GM19043 (cell line): ENCODE measurements around the gene ZNF710.

Source experiments
- ATAC-seq: cut with Tn5 transposase; IDR thresholded peaks from one replicate; pipeline ENCODE4 v1.9.1; 2021; ENCODE audit warnings: low read depth; ENCODE audit not compliant: unreplicated experiment

ZNF710 gene

DNA sequence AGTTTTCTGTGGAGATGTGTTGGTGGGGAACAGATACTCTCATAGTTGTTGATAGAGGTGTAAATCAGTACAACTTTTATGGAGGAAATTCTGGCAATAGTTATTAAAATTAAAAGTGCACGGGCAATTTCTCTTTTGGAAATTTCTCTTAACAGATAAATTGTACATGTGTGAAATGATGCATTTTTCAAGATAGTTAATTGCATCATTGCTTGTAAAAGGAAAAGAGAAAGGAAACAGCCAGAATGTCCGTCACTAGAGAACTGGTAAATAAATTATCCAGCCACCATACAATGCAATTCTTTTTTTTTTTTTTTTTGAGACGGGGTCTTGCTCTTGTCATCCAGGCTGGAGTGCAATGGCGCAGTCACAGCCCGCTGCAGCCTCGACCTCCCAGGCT, 14.2 kb downstream of the ZNF710 start:
- no peak for ATAC-seq

DNA sequence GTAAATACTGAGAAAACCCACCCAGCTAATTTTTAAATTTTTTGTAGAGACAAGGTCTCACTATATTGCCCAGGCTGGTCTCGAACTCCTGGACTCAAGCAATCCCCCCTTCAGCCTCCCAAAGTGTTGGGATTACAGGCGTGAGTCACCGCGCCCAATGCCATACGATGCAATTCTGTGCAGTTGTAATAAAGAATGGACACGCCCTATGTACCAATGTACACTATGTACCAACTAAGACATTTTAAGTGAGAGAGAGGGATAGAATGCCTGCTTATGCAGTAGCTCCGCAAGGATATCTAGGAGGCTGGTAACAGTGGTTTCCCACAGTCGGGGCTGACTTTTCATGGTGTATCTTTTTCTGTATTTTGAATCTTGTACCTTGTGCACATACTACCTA, 14.6 kb downstream of the ZNF710 start:
- no peak for ATAC-seq

DNA sequence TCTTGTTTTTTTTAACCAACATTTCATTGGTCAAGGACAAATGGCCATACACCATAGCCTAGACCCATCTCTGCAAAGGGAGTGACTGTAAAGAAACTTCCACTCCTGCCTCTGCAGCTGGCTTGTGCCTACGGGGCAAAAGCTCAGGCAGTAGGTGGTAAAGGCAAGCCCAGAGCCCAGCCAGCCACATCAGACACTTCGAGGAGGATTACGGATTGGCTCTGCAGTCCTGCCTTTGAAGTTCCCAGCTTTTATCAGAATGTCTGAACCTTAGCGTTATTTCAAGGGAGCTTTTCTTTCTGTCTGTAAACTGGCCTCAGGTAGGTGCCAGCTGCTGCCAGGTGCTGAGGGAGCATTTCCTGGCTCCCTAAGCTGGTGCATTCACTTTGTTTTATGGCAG, 15.6 kb downstream of the ZNF710 start:
- no peak for ATAC-seq

DNA sequence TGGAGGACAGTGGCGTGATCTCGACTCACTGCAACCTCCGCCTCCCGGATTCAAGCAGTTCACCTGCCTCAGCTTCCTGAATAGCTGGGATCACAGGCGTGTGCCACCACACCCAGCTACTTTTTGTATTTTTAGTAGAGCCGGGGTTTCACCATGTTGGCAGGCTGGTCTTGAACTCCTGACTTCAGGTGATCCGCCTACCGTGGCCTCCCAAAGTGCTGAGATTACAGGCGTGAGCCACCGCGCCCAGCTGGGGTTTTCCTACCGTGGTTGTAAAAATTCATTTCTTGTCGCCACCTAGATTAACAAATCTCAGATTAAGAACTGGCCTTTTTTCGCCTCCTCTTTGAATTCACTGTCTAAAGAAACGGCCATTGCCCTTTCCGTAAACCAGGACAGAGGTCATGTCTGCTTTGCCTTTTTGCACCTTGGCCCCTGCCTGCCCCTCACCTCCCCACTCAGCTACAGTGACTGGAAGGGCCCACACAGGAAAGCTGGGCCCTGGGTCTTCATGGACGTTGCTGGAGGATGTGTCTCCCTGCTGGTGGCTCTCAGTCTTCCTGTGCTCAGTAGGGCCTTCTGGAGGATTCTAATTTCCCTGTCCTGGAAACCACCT, 17.2 kb downstream of the ZNF710 start:
- no peak for ATAC-seq

DNA sequence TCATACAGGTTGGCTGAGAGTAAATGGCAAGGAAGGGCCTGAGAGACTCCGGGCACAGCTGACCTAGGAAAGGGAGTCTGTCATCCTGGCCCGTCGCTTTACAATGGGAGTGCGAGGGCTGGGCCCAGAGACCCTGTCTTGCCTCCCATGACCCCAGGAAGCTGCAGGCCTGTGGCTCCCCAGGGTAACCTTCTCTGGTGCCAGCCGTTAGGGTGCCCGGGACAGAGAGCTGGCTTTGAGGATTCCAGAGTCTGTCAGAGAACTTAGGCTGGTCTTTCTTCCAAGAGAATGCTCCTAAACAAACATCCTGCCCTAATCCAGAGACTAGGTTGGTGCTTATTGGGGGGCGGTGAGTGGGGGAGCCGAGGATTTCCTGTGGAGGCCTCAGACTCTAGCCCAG, 18.5 kb downstream of the ZNF710 start:
- ATAC-seq: no peak

DNA sequence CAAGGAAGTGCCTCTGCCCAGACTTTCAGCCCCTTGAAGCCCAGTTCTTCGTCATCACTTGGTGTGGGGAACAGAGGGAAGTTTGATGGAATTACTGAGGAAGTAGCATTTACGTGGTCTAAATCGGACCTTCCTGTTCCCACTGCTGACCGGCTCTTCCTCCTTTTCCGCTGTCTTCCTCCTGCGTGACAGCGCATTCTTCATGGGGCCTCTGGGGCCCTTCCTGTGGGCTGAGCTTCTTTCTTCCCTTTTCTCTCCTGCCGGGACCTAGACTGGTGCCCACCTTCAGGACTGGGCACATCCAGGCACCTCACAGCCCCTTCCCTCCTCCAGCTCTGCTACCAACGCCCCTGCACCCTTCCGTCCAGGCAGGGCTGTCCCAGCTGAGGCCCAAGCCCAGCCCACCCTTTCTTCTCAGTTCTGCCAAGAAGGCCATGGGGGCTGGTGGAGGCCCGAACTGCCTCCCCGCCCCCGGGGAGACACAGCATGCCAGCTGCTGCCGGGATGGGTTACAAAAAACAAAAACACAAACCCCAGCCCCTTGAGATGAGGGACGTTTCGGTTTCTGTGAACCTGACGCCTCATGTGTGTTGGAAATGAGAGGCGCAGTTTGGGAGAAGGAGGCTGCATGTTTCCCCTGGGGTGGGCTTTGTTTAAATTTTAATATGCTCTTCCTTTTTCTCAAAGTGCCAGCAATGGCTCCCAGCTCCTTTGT, 19.1 kb downstream of the ZNF710 start:
- ATAC-seq: no peak

- no peak for ATAC-seq
Observed at GRCh38 chr15:90020936-90021507, 19.9 kb downstream of the ZNF710 start.

DNA sequence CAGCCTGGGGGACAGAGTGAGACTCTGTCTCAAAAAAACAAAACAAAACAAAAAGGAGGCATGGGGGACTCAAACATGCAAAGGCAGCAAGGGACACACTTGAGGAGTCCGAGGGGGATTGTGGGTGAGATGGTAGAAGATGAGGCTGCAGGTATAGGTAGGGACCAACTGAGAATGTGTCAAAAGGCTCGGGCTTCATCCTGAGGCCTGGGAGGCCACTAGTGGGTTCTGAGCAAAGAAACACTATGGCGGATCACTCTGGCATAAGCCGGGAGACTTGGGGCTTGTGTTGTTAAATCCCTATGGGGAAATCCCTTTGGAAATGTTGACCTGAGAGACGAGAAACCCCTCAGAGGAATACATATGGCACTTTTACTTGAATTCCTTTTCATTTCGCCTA, 21.2 kb downstream of the ZNF710 start:
- ATAC-seq: no peak

- ATAC-seq: no peak
Observed at GRCh38 chr15:90022905-90023700, 22.0 kb downstream of the ZNF710 start.

DNA sequence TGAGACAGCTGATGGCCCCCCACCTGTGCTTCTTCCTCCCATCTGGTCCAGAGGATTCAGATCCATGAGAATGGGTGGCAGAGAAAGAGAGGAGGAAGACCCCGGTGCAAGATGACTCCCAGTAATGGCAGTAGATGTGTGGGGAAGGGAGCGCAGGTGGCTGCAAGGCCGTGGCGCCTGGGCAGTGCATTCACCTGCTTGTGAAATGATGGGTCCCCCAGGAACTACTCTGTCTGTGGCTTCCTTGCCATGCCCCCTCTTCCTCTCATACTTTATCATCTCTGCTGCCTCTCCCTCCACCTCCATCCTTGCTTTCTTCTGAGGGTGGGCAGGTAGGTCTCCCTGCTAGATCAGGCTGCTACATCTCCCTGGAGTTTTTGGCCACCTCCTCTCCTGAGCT, 23.3 kb downstream of the ZNF710 start:
- ATAC-seq: no peak

GRCh38 chr15:90025489-90026033, 24.4 kb downstream of the ZNF710 start:
- ATAC-seq: no peak

DNA sequence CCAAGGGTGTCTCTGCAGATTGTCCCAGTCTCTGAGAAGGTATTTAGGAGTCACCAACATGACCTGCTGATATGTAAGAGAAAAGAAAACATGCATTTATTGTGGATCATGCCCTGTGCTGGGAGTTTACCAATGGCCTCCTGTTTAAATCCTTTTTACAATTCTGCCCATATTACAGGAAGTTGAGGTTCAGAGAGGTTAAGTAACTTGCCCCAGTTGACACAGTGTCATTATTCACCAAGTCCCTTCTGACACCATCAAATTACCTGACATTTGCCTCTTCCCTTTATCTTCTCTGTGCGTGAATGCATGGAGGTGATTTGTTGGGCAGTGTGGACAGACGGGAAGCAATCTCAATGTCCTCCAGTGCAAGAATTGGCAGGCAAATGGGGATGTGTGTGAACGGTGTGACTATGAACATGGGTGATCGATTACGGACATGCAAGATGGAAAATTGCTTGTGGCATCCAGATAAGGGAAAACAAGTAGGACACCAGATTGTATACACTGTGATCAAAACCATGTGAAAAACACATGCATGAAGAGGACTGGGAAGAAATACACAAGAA, 27.3 kb downstream of the ZNF710 start:
- ATAC-seq: no peak

DNA sequence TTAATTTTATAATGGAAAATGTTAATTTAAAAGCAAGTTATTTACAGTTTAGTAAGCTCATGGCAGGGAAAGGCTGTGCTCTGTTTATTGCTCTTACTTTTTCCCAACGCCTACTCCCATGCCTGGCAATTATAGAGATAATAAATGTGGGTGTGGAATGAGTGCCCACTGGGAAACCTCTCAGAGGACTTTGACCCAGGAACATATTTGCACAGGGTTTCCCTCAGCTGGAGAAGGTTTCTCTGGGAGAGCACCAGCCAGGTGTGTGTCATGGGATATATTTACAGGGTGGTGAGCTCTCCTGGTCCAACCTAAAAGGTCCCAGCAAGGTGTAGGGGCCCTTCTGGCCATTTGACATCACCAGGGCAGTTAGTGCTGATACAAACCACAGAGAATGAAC, 27.9 kb downstream of the ZNF710 start:
- ATAC-seq: no peak

- no peak for ATAC-seq
Observed at GRCh38 chr15:90030376-90030775, 29.3 kb downstream of the ZNF710 start.

GRCh38 chr15:90031231-90031791, 30.2 kb downstream of the ZNF710 start:
- peak; percentile 93 for ATAC-seq

GRCh38 chr15:90033006-90033405, 31.9 kb downstream of the ZNF710 start:
- no peak for ATAC-seq

DNA sequence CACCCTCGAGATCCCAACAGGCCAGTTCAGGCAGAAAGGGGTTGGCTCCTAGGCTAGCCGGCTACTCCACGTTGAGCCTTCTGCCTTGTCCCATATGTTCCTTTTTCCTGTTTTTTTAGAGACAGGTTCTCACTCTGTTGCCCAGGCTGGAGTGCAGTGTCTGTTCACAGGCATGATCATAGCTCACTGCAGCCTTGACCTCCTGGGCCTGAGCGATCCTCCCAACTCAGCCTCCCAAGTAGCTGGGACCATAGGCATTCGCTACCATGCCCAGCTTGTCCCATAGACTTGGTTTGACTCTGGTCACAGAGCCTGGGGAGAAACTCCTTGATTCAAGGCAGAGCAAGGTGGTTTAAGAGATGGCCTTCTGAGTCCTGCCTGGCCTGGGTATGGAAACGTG, 32.3 kb downstream of the ZNF710 start:
- ATAC-seq: no peak

DNA sequence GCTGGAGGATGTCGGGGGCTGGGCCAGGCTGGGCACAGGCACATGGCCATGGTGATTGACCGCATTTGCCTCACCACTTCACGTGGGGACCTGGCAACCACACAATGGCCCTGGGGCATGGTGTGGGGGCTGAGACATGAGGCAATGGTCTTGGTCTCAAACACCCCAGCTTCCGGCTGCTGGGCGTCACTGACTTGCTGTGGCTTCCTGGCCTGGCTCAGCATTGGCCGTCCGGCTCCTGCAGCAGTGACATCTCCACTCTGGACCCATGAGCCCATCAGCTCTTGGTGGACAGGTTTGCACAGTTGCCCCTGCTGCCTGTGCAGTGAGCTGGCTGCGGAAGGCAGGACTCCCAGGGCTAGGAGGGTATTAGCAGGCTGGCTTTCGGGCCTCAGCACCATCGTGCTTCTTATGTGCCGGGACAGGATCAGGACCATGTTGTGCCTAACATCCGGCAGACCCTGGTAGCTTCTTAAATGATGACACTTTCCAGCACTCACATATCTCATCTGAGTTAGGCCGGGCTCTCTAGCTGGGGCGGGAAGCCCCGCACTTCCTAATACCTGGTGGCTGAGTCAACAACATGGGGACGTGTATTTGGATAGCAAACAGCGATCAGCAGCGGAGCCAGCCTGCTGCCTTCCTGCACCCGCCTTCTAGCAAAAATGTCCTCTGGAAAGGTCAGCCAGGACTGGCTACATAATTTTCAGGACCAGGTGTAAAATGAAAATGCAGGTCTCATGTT, 34.1 kb downstream of the ZNF710 start:
- ATAC-seq: no peak

- ATAC-seq: no peak
Observed at GRCh38 chr15:90035840-90036230, 34.7 kb downstream of the ZNF710 start.

GRCh38 chr15:90036343-90036742, 35.2 kb downstream of the ZNF710 start:
- ATAC-seq: no peak
